Peyer's patch (tissue), 4 donors: ENCODE measurements around the gene MTFMT.

ENCODE experiments used
- CTCF ChIP-seq, 6 experiments: fragments of 450-650 bp in 4 of 6; fragments of 200-600 bp in 2 of 6; sonication (generic) in 1 of 6; IDR thresholded peaks; one replicate each; pipeline ENCODE4 v1.5.1; 2017 to 2019; ENCODE audit warnings: antibody characterized with exemption in 6 of 6, mild to moderate bottlenecking in 3 of 6, moderate library complexity in 1 of 6
- POLR2A ChIP-seq, 2 donors: fragments of 450-650 bp; IDR thresholded peaks; one replicate each; pipeline ENCODE4 v1.5.1; 2017; ENCODE audit warnings: antibody characterized with exemption in 2 of 2, mild to moderate bottlenecking in 2 of 2, moderate library complexity in 2 of 2

GRCh38 chr15:65076486-65077290, 47.2 kb upstream of the MTFMT start, which contains the start of gene KBTBD13:
- no peak for TF ChIP-seq POLR2A (IDR thresholded peaks at IDR 0.05)
- TF ChIP-seq CTCF (IDR thresholded peaks at IDR 0.05): no peak
